G401.6 (cell line): ENCODE data around the gene FH.

Source experiments
- FAIRE-seq: peaks from 2 replicates; lab custom pipeline; 2012; peaks lifted over from hg19 to GRCh38; lab: Jason Lieb, UNC

The FH gene

DNA sequence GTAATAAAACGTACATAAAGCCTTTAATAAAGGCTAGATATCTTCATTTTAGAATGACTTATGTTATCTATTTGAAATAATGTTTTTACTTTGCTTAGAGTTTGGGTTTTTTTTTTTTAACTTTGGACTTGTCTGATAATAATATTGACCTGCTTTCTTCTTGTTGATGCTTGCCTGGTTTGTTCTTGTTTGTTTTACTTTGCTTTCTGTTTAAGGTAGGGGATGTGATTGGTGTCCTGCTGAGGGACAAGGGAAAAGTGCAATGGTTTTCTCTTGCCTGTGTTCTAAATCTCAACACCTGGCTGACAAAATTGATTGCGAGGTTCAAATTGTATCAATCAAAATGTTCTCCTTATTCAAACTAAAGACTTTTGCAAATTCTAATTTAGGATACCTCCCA, 2.2 kb upstream of the FH start:
- FAIRE-seq, result no peak

DNA sequence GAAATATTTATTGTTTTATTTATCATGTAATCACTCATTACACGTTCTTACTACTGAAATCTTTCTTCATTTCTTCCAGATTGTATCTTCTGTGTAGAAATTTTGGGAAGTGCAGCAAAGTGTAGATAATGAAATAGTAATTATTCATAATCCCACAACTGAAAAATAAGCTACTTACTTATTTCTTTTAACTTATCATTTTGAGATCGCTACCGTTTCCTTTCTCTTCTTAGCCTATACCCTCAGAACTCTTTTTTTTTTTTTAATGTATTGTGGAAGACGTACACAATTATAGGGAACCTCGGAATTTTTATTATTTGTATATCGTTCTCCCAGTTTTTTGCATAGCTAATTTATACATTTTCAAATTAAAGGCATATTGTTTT, 518 bp upstream of the FH start:
- FAIRE-seq, result no peak

DNA sequence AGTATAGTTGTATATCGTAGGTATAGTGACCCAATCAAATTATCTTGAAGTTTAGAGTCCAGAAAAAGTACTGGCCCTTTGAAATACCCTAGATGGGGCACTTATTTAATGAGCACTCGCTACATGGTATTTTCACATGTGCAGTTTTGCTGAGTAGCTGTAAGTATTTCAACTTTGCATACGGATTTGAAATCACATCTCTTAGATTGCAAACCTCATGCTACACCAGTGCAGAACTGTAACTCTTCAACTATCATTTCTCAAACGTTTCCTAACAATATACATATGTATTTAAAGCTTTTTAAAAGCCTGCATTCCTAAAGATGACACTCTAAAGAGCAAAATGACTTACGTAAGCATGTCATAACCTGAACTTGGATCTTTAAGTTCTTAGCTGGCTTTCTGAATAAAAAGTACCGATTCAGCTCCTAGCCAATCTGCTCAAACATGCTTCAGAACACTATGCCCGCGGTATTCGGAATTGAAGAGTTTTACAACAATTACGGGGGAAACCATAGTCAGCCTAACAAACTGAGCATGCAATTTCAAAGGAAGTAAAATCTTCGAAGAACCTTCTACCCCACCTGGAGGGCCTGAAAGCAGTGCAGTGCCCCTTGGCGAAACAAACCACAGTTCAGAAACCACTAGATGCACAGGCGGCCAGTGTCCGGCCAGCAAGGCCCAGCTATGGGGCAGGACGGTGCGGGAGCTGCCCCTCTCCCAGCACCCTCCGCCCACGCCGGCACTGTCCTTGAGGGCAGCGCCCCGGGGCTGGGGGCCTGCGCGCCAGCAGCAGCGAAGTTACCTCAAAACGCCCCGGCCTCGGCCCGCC, 863 bp downstream of the FH start:
- no peak for FAIRE-seq

- no peak for FAIRE-seq
These were observed 6.2 kb downstream of the FH start for GRCh38 chr1:241513378-241513777.

- no peak for FAIRE-seq
These were observed 12.2 kb downstream of the FH start for GRCh38 chr1:241507189-241507863.

GRCh38 chr1:241503444-241503843, 16.1 kb downstream of the FH start:
- FAIRE-seq, result no peak

DNA sequence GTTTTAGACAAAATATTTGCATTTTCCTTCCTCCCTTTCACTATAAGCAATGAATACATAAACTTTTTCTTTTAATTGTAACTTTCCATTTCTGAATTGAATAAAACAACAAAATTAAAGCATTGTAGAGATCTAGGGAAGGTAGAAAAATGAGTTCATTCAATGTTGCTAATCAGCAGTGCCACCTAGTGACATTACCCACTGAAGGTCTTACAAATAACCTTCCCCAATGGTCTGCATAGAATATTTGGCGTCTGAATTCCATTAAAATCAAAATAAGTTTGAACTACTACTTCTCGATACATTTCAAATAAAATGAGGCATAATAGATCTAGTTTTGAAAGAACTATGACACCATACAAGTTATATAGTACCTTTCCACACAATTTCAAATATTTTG, 19.6 kb downstream of the FH start:
- peak; percentile 21 for FAIRE-seq

DNA sequence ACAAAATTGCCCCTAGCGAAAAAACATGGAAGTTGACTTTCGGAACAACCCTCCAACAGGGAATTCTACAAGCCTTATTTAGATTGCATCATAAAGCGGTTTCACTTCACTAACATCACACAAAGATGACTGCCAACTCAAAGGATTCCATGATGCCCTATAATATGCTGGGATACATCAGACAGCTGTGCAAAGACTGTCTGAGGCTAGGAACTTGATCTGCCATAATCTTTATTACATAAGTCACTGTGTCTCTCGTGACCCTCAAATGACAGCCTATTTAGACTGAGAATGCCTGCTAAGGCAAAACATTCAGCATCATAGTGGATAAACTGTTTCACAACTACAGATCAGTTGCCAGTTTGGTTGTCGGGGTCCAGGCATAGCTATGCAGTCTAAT, 23.8 kb downstream of the FH start:
- FAIRE-seq, result no peak

DNA sequence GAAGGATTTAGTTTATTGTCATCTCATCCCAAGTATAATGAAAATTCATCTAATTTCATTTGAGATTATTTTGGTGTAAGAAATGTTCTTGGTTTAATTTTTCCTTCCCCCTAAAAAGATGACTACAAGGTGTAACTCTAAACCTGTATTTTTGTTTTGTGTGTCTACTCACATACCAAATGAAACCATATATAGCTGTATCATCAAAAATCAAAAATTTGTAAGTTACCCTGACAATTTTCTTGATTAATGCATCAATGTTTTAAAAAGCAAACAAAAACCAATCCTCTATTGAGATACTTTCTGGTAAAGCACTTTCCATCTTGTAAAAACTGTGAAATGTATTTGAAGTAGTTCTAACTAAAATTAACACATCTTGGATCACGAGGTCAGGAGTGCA, 30.8 kb downstream of the FH start:
- FAIRE-seq, result no peak

DNA sequence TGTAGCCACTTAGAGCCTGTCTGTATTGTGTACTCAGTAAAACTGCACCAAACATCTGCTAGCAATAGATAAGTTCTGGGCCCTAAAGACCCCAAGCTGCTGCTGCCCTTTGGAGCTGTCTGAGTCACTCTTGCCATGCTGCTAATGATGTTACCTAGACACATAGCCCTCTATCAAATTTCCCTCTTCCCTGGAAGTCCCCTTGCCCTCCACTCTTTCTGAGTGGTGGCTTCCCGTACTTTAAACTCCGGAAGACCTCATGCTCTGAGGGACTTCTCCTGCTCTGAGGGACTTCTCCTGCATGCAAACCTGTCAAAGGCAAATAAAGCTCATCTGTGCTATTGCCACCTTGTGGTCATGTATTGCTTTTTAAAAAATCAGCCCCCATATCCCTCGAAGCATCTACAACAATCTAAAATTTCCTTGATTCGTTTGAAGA, 34.0 kb downstream of the FH start:
- FAIRE-seq, result no peak

DNA sequence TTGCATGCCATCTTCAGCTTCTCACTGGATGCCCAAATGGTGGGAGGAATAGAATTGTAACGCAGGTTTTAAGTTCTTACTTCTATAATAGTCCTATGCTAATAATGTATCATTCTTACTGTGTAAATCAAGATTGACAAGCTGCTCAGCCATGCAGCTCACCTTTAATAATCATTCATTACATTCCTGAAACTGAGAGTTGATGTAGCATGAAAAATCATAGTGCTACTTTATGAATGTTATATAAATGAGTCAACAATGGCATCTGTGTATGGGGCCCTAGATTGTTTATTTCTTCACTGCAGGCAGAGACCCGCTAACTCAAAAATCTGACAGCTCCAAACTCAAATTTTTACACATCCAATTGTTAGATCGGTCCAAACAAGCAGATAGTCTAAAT, 34.4 kb downstream of the FH start:
- no peak for FAIRE-seq

DNA sequence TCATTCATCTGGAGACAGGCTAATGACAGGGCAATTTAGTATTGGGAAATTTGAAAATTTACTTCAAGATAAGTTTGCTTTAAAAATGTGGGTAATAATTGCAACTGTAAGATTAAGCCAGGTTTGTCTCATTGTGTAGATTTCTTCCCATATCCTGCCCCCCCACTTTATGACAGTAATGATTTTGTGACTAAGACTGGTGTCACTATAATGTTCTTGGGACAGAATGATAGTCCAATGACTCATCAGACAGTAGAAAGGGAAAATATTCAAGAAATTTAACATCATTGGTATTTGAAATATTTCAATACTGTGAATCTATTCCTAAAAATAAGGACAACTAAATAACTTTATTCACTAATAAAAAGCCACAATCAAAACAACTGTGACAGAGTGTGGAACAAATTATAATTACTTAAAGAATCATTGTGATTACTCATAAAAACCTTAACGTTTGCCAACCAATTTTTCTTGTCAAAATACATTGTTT, 36.7 kb downstream of the FH start:
- FAIRE-seq, result no peak

GRCh38 chr1:241479294-241479693, 40.3 kb downstream of the FH start:
- no peak for FAIRE-seq

GRCh38 chr1:241475671-241476070, 43.9 kb downstream of the FH start:
- FAIRE-seq, result no peak

DNA sequence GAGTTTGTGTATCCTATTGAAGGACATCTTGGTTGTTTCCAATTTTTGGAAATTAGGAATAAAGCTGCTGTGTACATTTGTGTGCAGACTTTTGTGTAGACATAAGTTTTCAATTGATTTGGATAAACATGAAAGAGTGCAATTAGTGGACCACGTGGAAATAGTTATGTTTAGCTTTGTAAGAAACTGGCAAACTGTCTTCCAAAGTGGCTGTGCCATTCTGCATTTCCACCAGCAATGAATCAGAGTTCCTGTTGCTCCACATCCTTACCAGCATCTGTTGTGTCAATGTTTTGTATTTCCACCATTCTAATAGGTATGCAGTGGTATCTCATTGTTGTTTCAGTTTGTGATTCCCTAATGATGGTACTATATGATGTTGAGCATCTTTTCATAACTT, 46.5 kb downstream of the FH start:
- no peak for FAIRE-seq

DNA sequence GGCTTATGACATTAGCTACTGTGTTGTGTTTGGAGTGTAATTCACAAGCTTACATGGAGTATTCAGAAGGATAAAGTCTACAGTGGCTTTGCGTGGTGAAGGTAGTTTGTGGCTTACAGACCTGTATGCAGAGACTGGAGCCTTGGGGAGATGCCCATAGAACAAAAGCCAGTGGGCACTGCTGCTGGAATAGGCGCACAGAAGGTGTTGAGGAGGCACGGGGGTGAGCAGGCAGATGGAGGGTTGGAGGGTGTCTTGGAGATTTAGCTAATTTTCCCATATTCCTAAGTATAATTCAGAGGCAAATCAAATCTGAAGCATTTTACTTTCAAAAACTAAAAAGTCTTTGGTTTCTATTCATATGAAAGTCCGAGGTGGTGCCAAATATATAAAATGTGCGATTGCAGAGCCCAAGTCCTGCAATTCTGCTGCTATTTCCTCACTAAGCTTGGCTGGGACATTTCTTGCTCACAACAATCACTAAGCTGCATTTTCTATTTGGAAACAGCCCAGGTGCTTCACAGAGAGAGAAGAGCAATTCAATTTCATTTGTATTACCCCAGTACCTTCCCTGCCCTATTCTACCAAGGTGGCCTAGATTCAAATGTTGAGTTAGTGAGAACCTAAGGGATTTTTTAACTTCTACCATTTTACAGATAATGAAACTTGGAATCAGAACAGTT, 48.5 kb downstream of the FH start:
- FAIRE-seq, result no peak

- FAIRE-seq, result no peak
These were observed 49.2 kb downstream of the FH start for GRCh38 chr1:241470361-241470760.

DNA sequence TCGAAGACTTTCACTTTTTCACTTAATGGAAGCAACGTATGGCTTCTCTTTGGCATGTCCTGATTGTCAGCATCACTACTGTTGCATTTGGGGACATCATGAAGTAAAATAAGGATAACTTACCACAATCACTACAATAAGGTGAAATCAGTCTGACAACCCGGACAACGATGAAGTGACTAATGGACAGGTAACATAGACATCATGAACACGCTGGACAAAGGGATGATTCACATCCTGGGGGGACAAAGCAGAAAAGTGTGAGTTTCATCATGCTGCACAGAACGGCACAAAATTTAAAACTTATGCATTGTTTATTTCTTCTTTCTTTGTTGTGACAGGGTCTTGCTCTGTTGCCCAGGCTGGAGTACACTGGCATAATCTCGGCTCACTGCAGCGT, 53.9 kb downstream of the FH start:
- no peak for FAIRE-seq

GRCh38 chr1:241464985-241465384, 54.6 kb downstream of the FH start:
- no peak for FAIRE-seq

DNA sequence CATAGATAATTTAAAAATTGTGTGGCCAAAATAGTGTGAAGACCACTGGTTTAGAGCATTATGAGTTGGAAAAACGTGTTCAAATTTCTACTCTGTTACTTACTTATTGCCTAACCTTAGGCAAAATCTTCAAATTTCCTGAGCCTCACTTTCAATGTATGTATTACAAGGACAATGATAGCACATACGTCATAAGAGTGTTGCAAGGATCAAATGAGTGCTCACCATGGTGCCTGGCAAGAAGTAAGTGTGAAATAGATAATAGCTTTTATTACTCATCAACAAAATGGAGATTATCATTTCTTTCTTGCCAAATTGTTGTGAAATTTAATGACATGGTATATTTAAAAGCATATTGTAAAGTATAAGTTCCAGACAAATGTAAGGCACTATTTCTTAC, 57.2 kb downstream of the FH start:
- FAIRE-seq, result no peak

- FAIRE-seq, result no peak
These were observed 59.3 kb downstream of the FH start for GRCh38 chr1:241460098-241460873.

DNA sequence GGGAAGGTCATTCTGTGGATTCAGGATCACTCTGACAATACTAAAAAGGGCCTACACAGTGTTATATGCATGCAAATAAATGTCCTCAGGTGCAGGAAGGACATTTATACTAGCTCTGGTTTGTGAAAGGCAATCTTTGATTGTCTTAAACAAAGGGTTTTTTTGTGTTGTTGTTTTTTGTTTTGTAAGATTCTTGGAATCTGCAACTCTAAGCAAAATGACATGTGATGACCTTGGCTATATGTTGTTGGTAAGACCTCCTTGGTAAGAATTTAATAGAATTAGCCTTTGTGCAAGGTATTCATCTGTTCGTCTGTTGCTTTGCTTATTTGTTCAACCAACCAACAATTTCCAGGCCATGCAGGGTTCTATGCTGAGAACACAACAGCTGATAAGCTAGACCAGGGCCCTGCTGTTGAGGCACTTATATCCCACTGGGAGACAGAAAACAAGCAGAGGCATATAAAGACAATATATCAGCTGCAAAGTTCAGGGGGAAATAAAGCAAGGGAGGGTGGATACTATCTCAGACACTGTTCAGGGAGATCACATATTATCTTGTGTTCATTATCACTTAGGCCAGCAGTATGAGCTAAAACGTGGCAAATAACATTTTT, 60.3 kb downstream of the FH start:
- no peak for FAIRE-seq
